ENCODE data around the gene TLR8. TPM values are rescaled to one million over a fixed set of nuclear protein-coding genes. Genes with fewer than 3 reads are reported as not detected.

Gene TLR8
- total and polyA plus RNA-seq, 5 experiments from 2014 or later = 0.21 to 0.22 TPM; not detected in 3

DNA sequence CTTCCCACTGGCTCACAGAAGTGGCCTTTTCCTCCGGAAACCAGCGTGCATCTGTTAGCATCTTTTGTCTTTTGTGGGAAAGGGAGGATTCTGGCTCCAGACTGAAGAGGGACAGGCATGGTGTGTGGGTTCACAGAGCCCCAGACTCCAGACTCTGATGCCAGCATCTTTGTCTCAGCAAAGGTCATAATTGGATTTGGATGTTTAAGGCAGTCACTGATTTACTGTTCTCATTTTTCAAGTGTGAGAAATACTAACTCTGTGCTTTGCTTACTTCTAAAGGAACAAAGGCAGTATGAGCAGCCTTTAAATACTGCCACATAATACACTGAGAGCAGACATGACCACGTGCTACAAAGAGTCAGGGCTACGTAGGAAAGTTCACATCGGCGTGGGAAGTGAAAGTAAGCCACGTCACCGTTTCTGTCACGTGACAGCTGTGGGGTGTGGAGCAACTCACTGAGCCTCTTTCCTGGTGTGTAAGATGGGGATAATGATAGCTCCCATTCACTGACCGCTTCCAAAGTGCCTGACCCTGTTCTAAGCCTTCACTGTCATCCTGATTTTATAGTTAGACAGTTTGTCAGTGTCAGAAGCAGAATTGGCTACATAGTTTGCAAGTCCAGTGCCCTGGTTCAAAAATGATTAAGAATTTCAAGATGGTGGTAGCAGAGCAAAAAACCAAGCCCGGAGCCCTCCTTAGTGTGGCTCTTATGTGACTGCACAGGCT, 43.7 kb downstream of the TLR8 start:
- H3K9me3 Mint-ChIP-seq = no peaks in the 10 kb centered on the region
- H3K4me3 Mint-ChIP-seq = peak overlapping the region; percentile 83 to 91 (median 88)
- H3K36me3 Mint-ChIP-seq = no peaks in the 10 kb centered on the region
- DNase-seq = peak; percentile 47 to 90 (median 83)
- ATAC-seq = peak; percentile 60 to 77
- H3K27ac Mint-ChIP-seq = peak overlapping the region; percentile 91 to 99 (median 96)
- POLR2A ChIA-PET = interaction anchor here (0.7 to 17.8 kb wide), 13 partner anchors 9 to 538 kb away, joined by 3 to 1336 read pairs (median 5); partner anchors contain the start of gene TMSB4X
- no peaks in the 10 kb centered on the region for H3K27me3 Mint-ChIP-seq
- peaks cover 10 to 85% (median 69%) of the 10 kb centered on the region in 4 donors for H3K4me1 Mint-ChIP-seq

DNA sequence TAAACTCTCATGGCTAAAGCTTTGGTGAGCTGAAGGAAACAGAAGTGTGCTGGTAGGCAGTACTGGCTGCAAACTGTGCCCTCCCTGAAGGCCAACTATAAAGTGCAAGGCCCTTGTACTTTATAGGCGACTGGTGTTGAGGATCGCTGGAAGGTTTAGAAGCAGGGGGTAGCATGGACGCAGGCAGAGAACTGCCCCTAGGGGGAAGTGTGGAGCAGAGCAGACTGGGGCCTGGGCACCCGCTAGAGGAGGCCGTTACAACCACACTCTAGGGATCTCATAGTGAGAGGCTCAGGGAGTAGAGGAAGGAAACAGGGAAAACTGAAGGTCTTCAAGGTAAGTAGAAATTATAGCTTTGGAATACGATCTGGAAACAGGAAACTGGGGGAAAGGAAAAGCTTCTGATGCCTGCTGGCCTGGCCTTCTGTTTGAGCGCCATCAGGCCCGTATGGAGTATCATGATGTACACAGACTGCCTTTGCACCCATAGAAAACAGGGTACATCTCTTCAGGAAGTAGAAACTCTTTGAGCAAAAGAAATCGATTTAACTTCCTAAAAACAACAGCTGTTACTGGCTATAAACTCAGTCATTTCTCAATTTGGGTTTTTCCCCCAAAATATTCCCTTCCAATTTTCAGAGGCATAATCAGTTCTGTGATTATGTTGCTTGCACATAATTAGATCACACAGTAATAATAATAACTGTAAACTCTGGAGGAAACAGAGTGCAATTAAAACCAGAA, 44.6 kb downstream of the TLR8 start:
- H3K4me3 Mint-ChIP-seq = peak overlapping the region; percentile 83 to 91 (median 88)
- H3K36me3 Mint-ChIP-seq = no peaks in the 10 kb centered on the region
- H3K9me3 Mint-ChIP-seq = no peaks in the 10 kb centered on the region
- H3K27ac Mint-ChIP-seq = peak overlapping the region; percentile 91 to 99 (median 96)
- H3K4me1 Mint-ChIP-seq = peaks cover 12 to 93% (median 76%) of the 10 kb centered on the region in 4 donors
- DNase-seq (peak; percentile 28 to 78 (median 67)), ATAC-seq (peak; percentile 63 to 74)
- H3K27me3 Mint-ChIP-seq = no peaks in the 10 kb centered on the region
- POLR2A ChIA-PET = interaction anchor here (0.5 to 17.8 kb wide), 14 partner anchors 8 to 771 kb away, joined by 3 to 1336 read pairs (median 5); partner anchors contain the start of gene TMSB4X

DNA sequence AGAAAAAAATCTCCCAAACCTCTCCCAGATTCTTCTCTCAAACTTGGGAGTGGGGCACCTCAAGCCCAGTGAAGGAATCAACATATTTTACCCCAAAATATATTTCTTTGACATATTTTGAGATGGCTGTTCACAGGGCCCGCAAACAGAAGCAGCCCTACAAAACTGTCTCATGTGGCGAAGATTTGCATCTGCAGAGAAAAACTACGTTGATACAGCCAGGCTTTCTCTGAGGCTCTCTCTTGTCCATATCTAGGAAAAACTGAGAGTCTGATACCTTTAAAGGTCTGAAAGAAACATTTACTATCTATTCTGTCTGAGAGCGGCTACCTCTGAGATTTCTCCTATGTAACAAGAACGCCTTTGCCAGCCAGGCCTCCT, 45.2 kb downstream of the TLR8 start:
- H3K9me3 Mint-ChIP-seq = no peaks in the 10 kb centered on the region
- peaks cover 15 to 94% (median 77%) of the 10 kb centered on the region in 4 donors for H3K4me1 Mint-ChIP-seq
- ATAC-seq = peak; percentile 16 to 30
- peak overlapping the region; percentile 91 to 99 (median 96) for H3K27ac Mint-ChIP-seq
- DNase-seq = peak in 2 of 10 donors; percentile 46 to 50
- no peaks in the 10 kb centered on the region for H3K36me3 Mint-ChIP-seq
- no peaks in the 10 kb centered on the region for H3K27me3 Mint-ChIP-seq
- peak overlapping the region; percentile 83 to 91 (median 88) for H3K4me3 Mint-ChIP-seq
- POLR2A ChIA-PET = interaction anchor here (0.8 to 17.8 kb wide), 9 partner anchors 25 to 534 kb away, joined by 3 to 1336 read pairs (median 7); partner anchors contain the start of gene TMSB4X

DNA sequence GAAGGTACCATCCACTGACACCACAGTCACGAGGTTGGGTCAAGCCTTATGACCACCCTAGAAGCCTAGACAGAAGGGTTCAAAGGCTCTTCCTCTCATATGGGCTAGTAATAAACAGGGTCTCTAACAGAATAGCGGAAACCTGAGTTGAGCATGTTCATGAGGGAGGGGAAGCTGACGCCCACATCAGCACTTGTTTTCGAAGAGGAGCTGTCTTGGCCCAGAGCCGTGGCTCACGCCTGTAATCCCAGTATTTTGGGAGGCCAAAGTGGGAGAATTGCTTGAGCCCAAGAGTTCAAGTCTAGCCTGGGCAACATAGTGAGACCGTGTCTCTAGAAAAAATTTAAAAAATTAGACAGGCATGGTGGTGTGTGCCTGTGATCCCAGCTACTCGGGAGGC, 47.0 kb downstream of the TLR8 start:
- ATAC-seq (no peak), DNase-seq (peak in 1 of 10 donors; percentile 13)
- POLR2A ChIA-PET = interaction anchor here (1.4 to 17.8 kb wide), 5 partner anchors 23 to 138 kb away, joined by 6 to 1336 read pairs (median 18); partner anchors contain the start of gene TMSB4X
- no peaks in the 10 kb centered on the region for H3K27me3 Mint-ChIP-seq
- H3K27ac Mint-ChIP-seq = peak overlapping the region; percentile 95 to 99 (median 96)
- no peaks in the 10 kb centered on the region for H3K9me3 Mint-ChIP-seq
- no peaks in the 10 kb centered on the region for H3K36me3 Mint-ChIP-seq
- peak overlapping the region; percentile 69 to 88 (median 83) for H3K4me3 Mint-ChIP-seq
- peaks cover 16 to 87% (median 74%) of the 10 kb centered on the region in 4 donors for H3K4me1 Mint-ChIP-seq

DNA sequence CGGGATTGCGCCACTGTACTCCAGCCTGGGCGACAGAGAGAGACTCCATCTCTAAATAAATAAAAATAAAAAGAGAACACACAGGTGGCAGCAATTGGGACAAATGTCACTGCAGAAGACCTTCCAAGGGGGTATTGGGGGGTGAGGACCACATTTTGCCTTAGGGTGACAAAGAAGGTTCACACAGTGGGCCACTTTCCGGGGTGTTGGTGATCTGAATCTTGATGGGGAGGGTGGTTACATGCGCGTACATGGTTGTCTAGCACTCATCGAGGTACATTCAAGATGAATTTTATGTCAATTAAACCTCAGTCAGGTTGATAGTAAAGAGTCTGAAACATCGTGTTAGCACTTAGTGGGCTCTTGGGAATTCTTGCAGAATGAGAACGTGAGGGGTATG, 48.0 kb downstream of the TLR8 start:
- H3K4me1 Mint-ChIP-seq = peaks cover 17 to 82% (median 69%) of the 10 kb centered on the region in 4 donors
- ATAC-seq (no peak), DNase-seq (no peak)
- H3K4me3 Mint-ChIP-seq = peak overlapping the region; percentile 54 to 89 (median 82)
- POLR2A ChIA-PET = interaction anchor here (0.6 to 17.8 kb wide), 7 partner anchors 22 to 442 kb away, joined by 3 to 1336 read pairs (median 18); partner anchors contain the start of gene TMSB4X
- H3K36me3 Mint-ChIP-seq = no peaks in the 10 kb centered on the region
- H3K9me3 Mint-ChIP-seq = no peaks in the 10 kb centered on the region
- H3K27me3 Mint-ChIP-seq = no peaks in the 10 kb centered on the region
- peak overlapping the region; percentile 95 to 99 (median 96) for H3K27ac Mint-ChIP-seq

DNA sequence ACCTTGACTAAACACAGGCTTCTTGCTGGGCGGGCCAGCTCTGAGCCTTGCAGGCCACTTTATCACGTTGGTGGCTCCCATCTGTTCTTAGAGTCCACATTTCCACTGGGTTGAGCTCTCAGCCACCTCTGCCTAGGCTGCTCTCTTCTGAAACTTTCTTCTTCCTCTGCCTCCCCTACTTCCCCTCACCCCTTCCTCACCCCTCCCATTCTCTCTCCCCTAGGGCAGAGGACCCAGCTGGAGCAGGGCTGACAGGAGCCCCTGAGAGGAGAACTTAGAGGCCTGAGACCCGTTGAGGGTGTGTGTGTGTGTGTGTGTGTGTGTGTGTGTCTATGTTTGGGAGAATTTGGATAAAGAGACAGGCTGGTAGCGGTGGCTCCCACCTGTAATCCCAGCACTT, 48.6 kb downstream of the TLR8 start:
- peak overlapping the region; percentile 95 to 99 (median 96) for H3K27ac Mint-ChIP-seq
- POLR2A ChIA-PET = interaction anchor here (0.6 to 17.8 kb wide), 8 partner anchors 21 to 782 kb away, joined by 3 to 1336 read pairs (median 6); partner anchors contain the start of gene TMSB4X
- no peaks in the 10 kb centered on the region for H3K9me3 Mint-ChIP-seq
- ATAC-seq = no peak
- H3K4me1 Mint-ChIP-seq = peaks cover 22 to 82% (median 69%) of the 10 kb centered on the region in 4 donors
- peak overlapping the region; percentile 54 to 89 (median 82) for H3K4me3 Mint-ChIP-seq
- no peaks in the 10 kb centered on the region for H3K27me3 Mint-ChIP-seq
- H3K36me3 Mint-ChIP-seq = no peaks in the 10 kb centered on the region
- no peak for DNase-seq

DNA sequence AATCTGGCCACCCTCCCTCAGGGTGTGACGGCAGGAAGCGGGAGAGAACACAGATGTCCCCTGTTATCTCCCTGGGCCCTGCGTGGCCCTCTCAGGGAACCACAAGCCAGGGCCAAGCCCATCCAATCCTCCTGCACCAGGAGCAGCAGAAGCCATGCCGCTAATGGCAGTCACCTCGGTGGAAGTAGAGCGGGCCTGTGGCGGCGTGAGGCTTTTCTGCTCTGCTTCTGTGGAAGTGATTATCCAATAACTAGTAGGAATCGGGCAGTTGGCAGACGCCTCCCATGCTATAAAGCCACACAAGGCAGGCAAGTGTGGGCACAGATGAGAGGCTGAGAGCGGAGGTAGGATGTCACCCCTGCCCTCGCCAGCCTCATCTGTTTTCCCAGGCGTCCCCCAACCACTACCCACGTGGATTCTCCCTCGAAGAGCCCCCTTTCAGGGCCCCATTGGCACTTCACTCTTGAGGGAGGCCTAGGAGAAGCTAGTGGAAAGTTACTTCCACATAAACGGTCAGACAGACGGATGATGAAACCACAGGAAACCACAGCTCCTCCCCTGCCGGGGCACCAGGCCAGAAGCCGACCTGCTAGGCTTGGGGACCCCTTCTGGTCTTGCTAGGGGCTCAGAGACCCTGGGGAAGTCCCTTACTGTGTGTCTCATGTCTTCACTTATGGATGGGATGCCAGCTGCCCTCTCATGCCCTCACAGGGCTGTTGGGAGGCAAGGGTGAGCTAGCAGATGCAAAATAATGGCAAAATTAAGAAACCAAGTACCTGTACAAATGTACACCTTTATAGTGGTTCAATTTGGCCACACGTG, 49.7 kb downstream of the TLR8 start:
- POLR2A ChIA-PET = interaction anchor here (0.6 to 17.8 kb wide), 13 partner anchors 20 to 781 kb away, joined by 3 to 1336 read pairs (median 5); partner anchors contain the start of gene TMSB4X
- Mint-ChIP-seq H3K36me3 (no peaks in the 10 kb centered on the region), H3K27me3 (no peaks in the 10 kb centered on the region), H3K9me3 (no peaks in the 10 kb centered on the region), H3K27ac (peak overlapping the region; percentile 94 to 99 (median 97)), H3K4me1 (peaks cover 17 to 82% (median 68%) of the 10 kb centered on the region in 4 donors), H3K4me3 (peak overlapping the region; percentile 72 to 90 (median 88))
- ATAC-seq = peak; percentile 5 to 49
- DNase-seq = peak in 7 of 10 donors; percentile 30 to 78 (median 55)

DNA sequence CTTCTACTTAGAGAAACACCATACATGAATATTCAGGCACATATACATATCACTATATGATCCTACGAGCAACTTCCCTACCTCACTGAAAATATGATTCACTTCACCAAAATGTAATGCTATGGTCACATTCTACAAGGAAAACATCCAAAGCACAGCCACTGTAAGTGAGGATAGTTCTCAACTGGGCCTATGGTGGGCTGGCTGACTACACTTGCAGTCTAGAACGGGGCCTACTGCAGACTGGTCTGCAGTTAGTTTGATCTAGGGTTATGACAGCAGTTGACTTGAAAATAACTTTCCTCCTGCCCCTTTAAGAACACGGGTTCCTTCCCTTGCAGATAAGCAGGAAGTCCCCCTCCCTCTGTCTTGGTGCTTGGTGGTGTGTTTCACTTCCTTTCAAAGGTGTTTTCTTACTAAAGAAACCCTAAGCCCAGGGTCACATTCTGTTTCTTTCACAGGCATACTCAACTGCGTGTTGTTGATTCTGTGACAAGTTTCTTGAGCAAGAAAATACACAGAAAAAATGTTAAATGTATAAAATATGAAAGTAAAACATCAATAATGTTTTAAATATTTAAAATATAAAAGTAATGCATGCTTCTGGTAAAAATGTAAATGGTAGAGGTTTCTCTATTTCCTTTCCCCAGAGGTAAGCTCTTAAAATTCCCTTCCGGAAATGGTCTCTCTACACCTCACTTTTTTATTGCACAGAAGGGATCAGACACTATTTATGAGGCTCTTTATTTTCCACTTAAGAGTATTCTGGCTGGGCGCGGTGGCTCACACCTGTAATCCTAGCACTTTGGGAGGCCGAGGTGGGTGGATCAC, 50.5 kb downstream of the TLR8 start:
- peaks cover 0 to 6% (median 0%) of the 10 kb centered on the region in 3 donors for H3K36me3 Mint-ChIP-seq
- POLR2A ChIA-PET = interaction anchor here (0.9 to 17.8 kb wide), 14 partner anchors 10 to 527 kb away, joined by 3 to 1336 read pairs (median 6); partner anchors contain the start of gene TMSB4X
- H3K9me3 Mint-ChIP-seq = no peaks in the 10 kb centered on the region
- DNase-seq (peak in 8 of 10 donors; percentile 43 to 88 (median 78)), ATAC-seq (peak; percentile 63 to 87)
- no peaks in the 10 kb centered on the region for H3K27me3 Mint-ChIP-seq
- H3K4me3 Mint-ChIP-seq = peak overlapping the region; percentile 76 to 90 (median 88)
- H3K27ac Mint-ChIP-seq = peak overlapping the region; percentile 94 to 99 (median 97)
- peaks cover 22 to 83% (median 70%) of the 10 kb centered on the region in 4 donors for H3K4me1 Mint-ChIP-seq

DNA sequence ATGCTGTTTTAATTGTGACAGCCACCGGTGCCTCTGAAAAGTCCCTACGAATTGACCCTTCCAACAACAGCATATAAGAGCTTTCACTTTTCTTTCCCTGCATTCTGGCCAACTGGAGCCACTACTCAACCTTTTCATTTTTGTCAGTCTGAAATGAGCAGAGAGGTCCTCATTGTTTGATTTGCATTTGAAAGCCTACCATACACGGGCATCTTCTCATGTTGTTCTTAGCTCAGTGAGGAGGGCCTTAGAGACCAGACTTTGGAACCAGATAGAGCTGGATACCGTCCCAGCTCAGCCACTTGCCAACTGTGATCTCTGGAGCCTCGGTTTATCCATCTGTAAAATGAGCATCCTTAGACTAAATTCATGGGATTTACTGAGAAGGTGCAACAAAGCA, 51.6 kb downstream of the TLR8 start:
- no peaks in the 10 kb centered on the region for H3K9me3 Mint-ChIP-seq
- no peaks in the 10 kb centered on the region for H3K27me3 Mint-ChIP-seq
- peaks cover 0 to 6% (median 2%) of the 10 kb centered on the region in 3 donors for H3K36me3 Mint-ChIP-seq
- peak overlapping the region; percentile 69 to 85 (median 76) for H3K4me3 Mint-ChIP-seq
- H3K27ac Mint-ChIP-seq = peak overlapping the region; percentile 94 to 99 (median 97)
- peaks cover 25 to 77% (median 72%) of the 10 kb centered on the region in 4 donors for H3K4me1 Mint-ChIP-seq
- POLR2A ChIA-PET = interaction anchor here (0.9 to 17.8 kb wide), 11 partner anchors 11 to 1199 kb away, joined by 3 to 1336 read pairs (median 5); partner anchors contain the start of gene TMSB4X
- DNase-seq (no peak), ATAC-seq (no peak)

DNA sequence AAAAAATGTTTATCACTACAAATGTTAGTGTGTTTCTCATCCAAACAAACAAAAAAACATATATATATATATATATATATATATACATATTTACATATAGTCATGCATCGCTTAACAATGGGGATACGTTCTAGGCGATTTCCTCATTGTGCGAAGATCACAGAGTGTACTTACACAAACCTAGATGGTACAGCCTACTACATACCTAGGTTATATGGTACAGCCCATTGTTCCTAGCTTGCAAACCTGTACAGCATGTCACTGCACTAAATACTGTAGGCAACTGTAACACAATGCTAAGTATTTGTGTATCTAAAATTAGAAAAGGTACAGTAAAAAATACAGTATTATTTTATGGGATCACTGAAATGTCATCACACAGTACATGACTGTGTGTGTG, 52.0 kb downstream of the TLR8 start:
- peak overlapping the region in 1 of 10 donors; percentile 85 for H3K4me3 Mint-ChIP-seq
- POLR2A ChIA-PET = interaction anchor here (1.0 to 17.8 kb wide), 6 partner anchors 8 to 1200 kb away, joined by 3 to 1336 read pairs (median 35); partner anchors contain the start of gene TMSB4X

More for the DNA sequence above, 52.0 kb downstream of the TLR8 start:
- Mint-ChIP-seq H3K27me3 (no peaks in the 10 kb centered on the region), H3K9me3 (no peaks in the 10 kb centered on the region), H3K4me1 (peaks cover 25 to 74% (median 70%) of the 10 kb centered on the region in 4 donors), H3K36me3 (peaks cover 0 to 6% (median 2%) of the 10 kb centered on the region in 3 donors), H3K27ac (peak overlapping the region in 9 of 10 donors; percentile 96 to 99 (median 97))
- ATAC-seq (no peak), DNase-seq (no peak)
